SH-SY5Y (cell line): ENCODE measurements around the gene VIL1.

Source experiments
- GATA2 ChIP-seq: IDR thresholded peaks from 2 replicates; pipeline ENCODE4 v1.6.1; 2011; ENCODE audit warnings: mild to moderate bottlenecking, low read depth, low read length
- GATA3 ChIP-seq: IDR thresholded peaks from 2 replicates; pipeline ENCODE4 v1.6.1; 2011; ENCODE audit warnings: low read depth, mild to moderate bottlenecking, low read length, moderate library complexity

GRCh38 chr2:218381916-218382366 is 37.0 kb upstream of the VIL1 start, which contains the start of gene SLC11A1:
- TF ChIP-seq GATA2 (no peak), GATA3 (no peak)
